IMR-90 (cell line): ENCODE measurements around the gene UBL7. TPM values are rescaled to one million over a fixed set of nuclear protein-coding genes. Genes with fewer than 3 reads are reported as not detected.

Experiments used
- ATAC-seq: fragments of 200-7000 bp; cut with Tn5 transposase; 2 replicates; pipeline ENCODE4 v1.9.1; 2020; ENCODE audit warnings: low read depth, mild to moderate bottlenecking, moderate library complexity
- BruUV-seq: library from RNA; stranded (reverse); fragments of 400-500 nt; replicated peaks from 2 replicates; lab custom pipeline; 2021; lab: Mats Ljungman, UMichigan
- CTCF ChIA-PET: fragments of 300-600 bp; formaldehyde crosslinking; extraction: SDS; loops from one replicate; lab custom pipeline; 2021; ENCODE audit warnings: antibody characterized with exemption; lab: Yijun Ruan, JAX
- POLR2A ChIA-PET: fragments of 300-600 bp; sonication (Branson Sonifier 250); formaldehyde crosslinking; loops from one replicate; lab custom pipeline; 2022; ENCODE audit warnings: antibody characterized with exemption; ENCODE audit not compliant: unreplicated experiment; lab: Charles Lee
- DNase-seq: peaks from one replicate; pipeline ENCODE4 v3.0.0; 2013
- H2AFZ ChIP-seq: replicated peaks from 2 replicates; pipeline ENCODE3; 2013; ENCODE audit warnings: low read length, mild to moderate bottlenecking; ENCODE audit not compliant: poor library complexity
- H2AK5ac ChIP-seq: 2 replicates; pipeline ENCODE4 v1.6.1; 2013; ENCODE audit warnings: low read depth, low read length, inconsistent platforms
- H2AK9ac ChIP-seq: replicated peaks from 2 replicates; pipeline ENCODE3; 2013; ENCODE audit warnings: mild to moderate bottlenecking, low read depth, low read length, moderate library complexity; ENCODE audit not compliant: poor library complexity
- H2BK120ac ChIP-seq: 2 replicates; pipeline ENCODE4 v1.6.1; 2013; ENCODE audit warnings: low read depth, low read length, inconsistent platforms
- H2BK15ac ChIP-seq: 3 replicates; pipeline ENCODE4 v1.6.1; 2013; ENCODE audit warnings: low read depth, low read length, inconsistent platforms
- H2BK20ac ChIP-seq: 2 replicates; pipeline ENCODE4 v1.6.1; 2013; ENCODE audit warnings: low read depth, mild to moderate bottlenecking, inconsistent platforms, low read length, moderate library complexity
- H2BK5ac ChIP-seq: 2 replicates; pipeline ENCODE4 v1.6.1; 2013; ENCODE audit warnings: mild to moderate bottlenecking, low read depth, low read length, inconsistent platforms; ENCODE audit not compliant: poor library complexity, severe bottlenecking
- H3K14ac ChIP-seq: replicated peaks from 2 replicates; pipeline ENCODE4 v1.6.1; 2013; ENCODE audit warnings: low read depth, low read length, inconsistent platforms
- H3K18ac ChIP-seq: 2 replicates; pipeline ENCODE4 v1.6.1; 2013; ENCODE audit warnings: low read depth, low read length, control low read depth
- H3K23ac ChIP-seq: 2 replicates; pipeline ENCODE4 v1.6.1; 2013; ENCODE audit warnings: low read depth, low read length, inconsistent platforms
- H3K27ac ChIP-seq: 2 replicates; pipeline ENCODE4 v1.5.1; 2013; ENCODE audit warnings: mild to moderate bottlenecking, control low read depth, low read length; ENCODE audit not compliant: insufficient read depth
- H3K27me3 ChIP-seq: 2 replicates; pipeline ENCODE4 v1.6.1; 2013; ENCODE audit warnings: low read length; ENCODE audit not compliant: control insufficient read depth, insufficient read depth
- H3K36me3 ChIP-seq: 2 replicates; pipeline ENCODE4 v1.6.1; 2013; ENCODE audit warnings: low read length, mixed read lengths; ENCODE audit not compliant: control insufficient read depth, insufficient read depth
- H3K4ac ChIP-seq: 2 replicates; pipeline ENCODE4 v1.6.1; 2013; ENCODE audit warnings: low read depth, low read length, inconsistent platforms
- H3K4me1 ChIP-seq: 2 replicates; pipeline ENCODE4 v1.6.1; 2013; ENCODE audit warnings: low read length, mixed read lengths; ENCODE audit not compliant: control insufficient read depth, insufficient read depth
- H3K4me2 ChIP-seq: 2 replicates; pipeline ENCODE4 v1.6.1; 2013; ENCODE audit warnings: low read depth, mild to moderate bottlenecking, control low read depth, low read length, moderate library complexity
- H3K4me3 ChIP-seq: 2 replicates; pipeline ENCODE4 v1.5.1; 2013; ENCODE audit warnings: low read depth, mild to moderate bottlenecking, control low read depth, low read length, moderate library complexity; ENCODE audit not compliant: insufficient read depth
- H3K56ac ChIP-seq: 2 replicates; pipeline ENCODE4 v1.6.1; 2013; ENCODE audit warnings: low read length, inconsistent platforms; ENCODE audit not compliant: insufficient read depth; ENCODE audit errors: extremely low read depth
- H3K79me1 ChIP-seq, 2 experiments: 2 replicates each; pipeline ENCODE4 v1.6.1; 2013; ENCODE audit warnings: low read length in 2 of 2, inconsistent platforms in 1 of 2, low read depth in 1 of 2
- H3K9ac ChIP-seq: 2 replicates; pipeline ENCODE4 v1.6.1; 2013; ENCODE audit warnings: low read depth, low read length, control low read depth
- H3K9me1 ChIP-seq: 2 replicates; pipeline ENCODE4 v1.6.1; 2013; ENCODE audit warnings: low read length, inconsistent platforms; ENCODE audit not compliant: insufficient read depth
- H3K9me3 ChIP-seq: 2 replicates; pipeline ENCODE4 v1.6.1; 2013; ENCODE audit warnings: low read length; ENCODE audit not compliant: control insufficient read depth, insufficient read depth
- H4K20me1 ChIP-seq: 2 replicates; pipeline ENCODE4 v1.6.1; 2013; ENCODE audit warnings: low read length, inconsistent platforms; ENCODE audit not compliant: insufficient read depth
- H4K5ac ChIP-seq: 2 replicates; pipeline ENCODE4 v1.6.1; 2013; ENCODE audit warnings: mild to moderate bottlenecking, low read depth, low read length, control low read depth
- H4K8ac ChIP-seq, 2 experiments: 2 replicates each; pipeline ENCODE4 v1.6.1; 2013; ENCODE audit warnings: low read depth in 2 of 2, low read length in 2 of 2, control low read depth in 1 of 2, inconsistent platforms in 1 of 2
- H4K91ac ChIP-seq: 2 replicates; pipeline ENCODE4 v1.6.1; 2013; ENCODE audit warnings: low read depth, low read length, inconsistent platforms; ENCODE audit not compliant: insufficient read depth
- BHLHE40 ChIP-seq: fragments of 150-350 bp; IDR thresholded peaks from 2 replicates; pipeline ENCODE4 v1.6.1; 2016; ENCODE audit warnings: mild to moderate bottlenecking, low read depth, low read length
- CEBPB ChIP-seq: IDR thresholded peaks from 2 replicates; pipeline ENCODE4 v1.6.1; 2012; ENCODE audit warnings: low read depth, low read length, improper control_type of control experiment
- CHD1 ChIP-seq: IDR thresholded peaks from 2 replicates; pipeline ENCODE4 v1.6.1; 2012; ENCODE audit warnings: low read depth, low read length, improper control_type of control experiment
- ELK1 ChIP-seq: fragments of 150-350 bp; IDR thresholded peaks from 2 replicates; pipeline ENCODE4 v1.6.1; 2016; ENCODE audit warnings: low read depth, mild to moderate bottlenecking, low read length, moderate library complexity, borderline replicate concordance
- FOS ChIP-seq: fragments of 150-350 bp; IDR thresholded peaks from 2 replicates; pipeline ENCODE4 v1.6.1; 2016; ENCODE audit warnings: low read depth, low read length
- MAZ ChIP-seq: IDR thresholded peaks from 2 replicates; pipeline ENCODE4 v1.6.1; 2012; ENCODE audit warnings: low read depth, mild to moderate bottlenecking, low read length, improper control_type of control experiment, moderate library complexity, borderline replicate concordance
- MXI1 ChIP-seq: IDR thresholded peaks from 2 replicates; pipeline ENCODE4 v1.6.1; 2012; ENCODE audit warnings: low read depth, mild to moderate bottlenecking, low read length, moderate library complexity, borderline replicate concordance
- NFE2L2 ChIP-seq: fragments of 150-350 bp; IDR thresholded peaks from 2 replicates; pipeline ENCODE4 v1.6.1; 2016; ENCODE audit warnings: low read depth, mild to moderate bottlenecking, low read length
- POLR2A ChIP-seq: IDR thresholded peaks from 2 replicates; pipeline ENCODE4 v1.6.1; 2012; ENCODE audit warnings: mild to moderate bottlenecking, low read depth, low read length
- RFX5 ChIP-seq: IDR thresholded peaks from 2 replicates; pipeline ENCODE4 v1.8.0; 2012; ENCODE audit warnings: low read depth, mild to moderate bottlenecking, low read length, moderate library complexity
- SMC3 ChIP-seq: fragments of 150-350 bp; IDR thresholded peaks from 2 replicates; pipeline ENCODE4 v1.6.1; 2016; ENCODE audit warnings: low read depth, mild to moderate bottlenecking, antibody characterized with exemption, low read length, moderate library complexity
- dilution Hi-C: fragments of 300-500 bp; cut with HindIII; formaldehyde crosslinking; loops from one replicate; pipeline ENCODE4 v1.14.3; 2018; ENCODE audit warnings: low sequenced_read_pairs; ENCODE audit not compliant: unreplicated experiment
- in situ Hi-C: fragments of 300-500 bp; cut with MboI; formaldehyde crosslinking; loops from 3 replicates; pipeline ENCODE4 v1.14.3; 2019; ENCODE audit warnings: low sequenced_read_pairs, inconsistent platforms, mixed read lengths
- intact Hi-C: fragments of 100-400 bp; cut with micrococcal nuclease; formaldehyde crosslinking; loops from 2 replicates; pipeline ENCODE4 v1.10.0; 2022
- polyA plus RNA-seq, 3 experiments: library from polyadenylated mRNA; depleted of rRNA; stranded (reverse); fragments of >200 nt; gene quantifications; 2 replicates each; pipeline ENCODE4 v1.2.3, GENCODE V29; 2012; ENCODE audit warnings: low replicate concordance in 1 of 3
- total RNA-seq: library from RNA; depleted of rRNA; stranded (reverse); fragments of >200 nt; gene quantifications from 2 replicates; pipeline ENCODE4 v1.2.3, GENCODE V29; 2012
- TF ChIP-seq, protein P1 (sequence below): conservative IDR thresholded peaks from 2 replicates; pipeline ENCODE4 v1.5.1; 2012; ENCODE audit warnings: mild to moderate bottlenecking, low read depth, low read length, improper control_type of control experiment

The UBL7 gene
- total and polyA plus RNA-seq, 2 of the 4 experiments (the other 2 are of a cell fraction): 68.1 to 78.4 TPM

GRCh38 chr15:74454764-74455500, 6.0 kb downstream of the UBL7 start:
- H4K20me1 ChIP-seq: no peaks in the 10 kb centered on the region
- no peak overlapping the region for H3K4me3 ChIP-seq
- H2BK5ac ChIP-seq: no peak overlapping the region
- H3K9ac ChIP-seq: no peak overlapping the region
- H4K5ac ChIP-seq: no peak overlapping the region
- CTCF ChIA-PET: interaction anchor here (0.6 to 1.2 kb wide), 2 partner anchors 73 to 400 kb away, joined by 4 to 9 read pairs; no protein-coding TSS in a partner anchor
- no peak overlapping the region for H3K4me2 ChIP-seq
- no peak overlapping the region for H3K18ac ChIP-seq
- no peaks in the 10 kb centered on the region for H3K9me3 ChIP-seq
- no peaks in the 10 kb centered on the region for H3K27me3 ChIP-seq
- H2BK15ac ChIP-seq: no peak overlapping the region
- H3K56ac ChIP-seq: no peak overlapping the region
- DNase-seq (no peak), ATAC-seq (no peak)
- H4K8ac ChIP-seq: no peak overlapping the region
- TF ChIP-seq RFX5 (no peak), CEBPB (no peak), MAZ (no peak), BHLHE40 (no peak), ELK1 (no peak), MXI1 (no peak), POLR2A (no peak), NFE2L2 (no peak), FOS (no peak), CHD1 (no peak), SMC3 (no peak)
- TF ChIP-seq, protein P1, sequence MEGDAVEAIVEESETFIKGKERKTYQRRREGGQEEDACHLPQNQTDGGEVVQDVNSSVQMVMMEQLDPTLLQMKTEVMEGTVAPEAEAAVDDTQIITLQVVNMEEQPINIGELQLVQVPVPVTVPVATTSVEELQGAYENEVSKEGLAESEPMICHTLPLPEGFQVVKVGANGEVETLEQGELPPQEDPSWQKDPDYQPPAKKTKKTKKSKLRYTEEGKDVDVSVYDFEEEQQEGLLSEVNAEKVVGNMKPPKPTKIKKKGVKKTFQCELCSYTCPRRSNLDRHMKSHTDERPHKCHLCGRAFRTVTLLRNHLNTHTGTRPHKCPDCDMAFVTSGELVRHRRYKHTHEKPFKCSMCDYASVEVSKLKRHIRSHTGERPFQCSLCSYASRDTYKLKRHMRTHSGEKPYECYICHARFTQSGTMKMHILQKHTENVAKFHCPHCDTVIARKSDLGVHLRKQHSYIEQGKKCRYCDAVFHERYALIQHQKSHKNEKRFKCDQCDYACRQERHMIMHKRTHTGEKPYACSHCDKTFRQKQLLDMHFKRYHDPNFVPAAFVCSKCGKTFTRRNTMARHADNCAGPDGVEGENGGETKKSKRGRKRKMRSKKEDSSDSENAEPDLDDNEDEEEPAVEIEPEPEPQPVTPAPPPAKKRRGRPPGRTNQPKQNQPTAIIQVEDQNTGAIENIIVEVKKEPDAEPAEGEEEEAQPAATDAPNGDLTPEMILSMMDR: no peak
- no peak overlapping the region for H3K14ac ChIP-seq
- no peak overlapping the region for H3K23ac ChIP-seq
- H2BK20ac ChIP-seq: no peak overlapping the region
- no peak overlapping the region for H2AFZ ChIP-seq
- H2AK9ac ChIP-seq: no peak overlapping the region
- intact Hi-C loops (no loop called here), dilution Hi-C loops (no loop called here), in situ Hi-C loops (no loop called here)
- H3K9me1 ChIP-seq: no peaks in the 10 kb centered on the region; the same call in 1 of the 2 replicates
- no peak overlapping the region for H2AK5ac ChIP-seq
- H4K91ac ChIP-seq: no peak overlapping the region
- peaks cover 2% of the 10 kb centered on the region; the same call in 1 of the 2 replicates for H3K4me1 ChIP-seq
- H3K79me1 ChIP-seq: peaks cover 0 to 18% of the 10 kb centered on the region in 2 experiments; a peak in 3 of 4 replicates
- H2BK120ac ChIP-seq: no peak overlapping the region
- no TSS peak for BruUV-seq
- POLR2A ChIA-PET: no interaction called here
- no peak overlapping the region for H3K4ac ChIP-seq
- H3K27ac ChIP-seq: no peak overlapping the region
- H3K36me3 ChIP-seq: peaks cover 24% of the 10 kb centered on the region
